ENCODE measurements around the gene OR8G1. TPM values are rescaled to one million over a fixed set of nuclear protein-coding genes. Genes with fewer than 3 reads are reported as not detected.
A peak's percentile ranks its signal among the peaks of the same experiment; 100 is the strongest.

The OR8G1 gene
- total RNA-seq: not detected
- long read RNA-seq: 0 reads

- ATAC-seq (ENCODE audit: poor library complexity): no peak
- intact Hi-C loops (cut with DNase I): no loop called here
Measured at GRCh38 chr11:124240621-124241397, at the start of gene OR8G1. Gene OR8G1, plus strand, starts transcription at chr11:124241095. Its CDS starts 8,581 bp downstream, at chr11:124249676.

GRCh38 chr11:124193221-124194010 is 47.5 kb upstream of the OR8G1 start:
- DNase-seq: no peak
- intact Hi-C loops (cut with DNase I): no loop called here
- no peak for ATAC-seq (ENCODE audit: poor library complexity)

More at GRCh38 chr11:124240621-124241397, at the start of gene OR8G1:
- DNase-seq: no peak

- intact Hi-C loops (cut with DNase I): no loop called here
- no peak for DNase-seq
- no peak for ATAC-seq (ENCODE audit: poor library complexity)
Measured at GRCh38 chr11:124194293-124195188, 46.4 kb upstream of the OR8G1 start.

GRCh38 chr11:124195189-124195734 is 45.6 kb upstream of the OR8G1 start:
- no peak for DNase-seq
- peak; percentile 58 for ATAC-seq (ENCODE audit: poor library complexity)
- intact Hi-C loops (cut with DNase I): no loop called here

GRCh38 chr11:124197999-124198398 is 42.9 kb upstream of the OR8G1 start:
- intact Hi-C loops (cut with DNase I): no loop called here
- DNase-seq: no peak
- ATAC-seq (ENCODE audit: poor library complexity): no peak

- ATAC-seq (ENCODE audit: poor library complexity) (no peak), DNase-seq (no peak)
- intact Hi-C loops (cut with DNase I): no loop called here
Measured at GRCh38 chr11:124198897-124199296, 42.0 kb upstream of the OR8G1 start.

GRCh38 chr11:124199702-124200101 is 41.2 kb upstream of the OR8G1 start:
- no peak for ATAC-seq (ENCODE audit: poor library complexity)
- intact Hi-C loops (cut with DNase I): no loop called here
- no peak for DNase-seq

- intact Hi-C loops (cut with DNase I): no loop called here
- ATAC-seq (ENCODE audit: poor library complexity): no peak
- DNase-seq: no peak
Measured at GRCh38 chr11:124200671-124201070, 40.2 kb upstream of the OR8G1 start.

GRCh38 chr11:124202951-124203350 is 37.9 kb upstream of the OR8G1 start:
- ATAC-seq (ENCODE audit: poor library complexity) (no peak), DNase-seq (no peak)
- intact Hi-C loops (cut with DNase I): no loop called here

- ATAC-seq (ENCODE audit: poor library complexity): no peak
- intact Hi-C loops (cut with DNase I): no loop called here
Measured at GRCh38 chr11:124204008-124204407, 36.9 kb upstream of the OR8G1 start.

GRCh38 chr11:124207102-124207792 is 33.6 kb upstream of the OR8G1 start:
- intact Hi-C loops (cut with DNase I): no loop called here
- DNase-seq (no peak), ATAC-seq (ENCODE audit: poor library complexity) (no peak)

More at GRCh38 chr11:124204008-124204407, 36.9 kb upstream of the OR8G1 start:
- no peak for DNase-seq

- no peak for DNase-seq
- intact Hi-C loops (cut with DNase I): no loop called here
- no peak for ATAC-seq (ENCODE audit: poor library complexity)
Measured at GRCh38 chr11:124209824-124210357, 31.0 kb upstream of the OR8G1 start.

GRCh38 chr11:124210421-124210820 is 30.5 kb upstream of the OR8G1 start:
- ATAC-seq (ENCODE audit: poor library complexity): no peak
- DNase-seq: no peak
- intact Hi-C loops (cut with DNase I): no loop called here

- DNase-seq: no peak
- intact Hi-C loops (cut with DNase I): no loop called here
- no peak for ATAC-seq (ENCODE audit: poor library complexity)
Measured at GRCh38 chr11:124211321-124211720, 29.6 kb upstream of the OR8G1 start.

- intact Hi-C loops (cut with DNase I): no loop called here
- ATAC-seq (ENCODE audit: poor library complexity) (no peak), DNase-seq (no peak)
Measured at GRCh38 chr11:124214027-124214426, 26.9 kb upstream of the OR8G1 start.

GRCh38 chr11:124219126-124219525 is 21.8 kb upstream of the OR8G1 start:
- ATAC-seq (ENCODE audit: poor library complexity) (no peak), DNase-seq (no peak)
- intact Hi-C loops (cut with DNase I): no loop called here

- DNase-seq (no peak), ATAC-seq (ENCODE audit: poor library complexity) (no peak)
- intact Hi-C loops (cut with DNase I): no loop called here
Measured at GRCh38 chr11:124222407-124222806, 18.5 kb upstream of the OR8G1 start.
